ENCODE results near the gene FAM110C. TPM values are rescaled to one million over a fixed set of nuclear protein-coding genes. Genes with fewer than 3 reads are reported as not detected.
A peak's percentile ranks its signal among the peaks of the same experiment; 100 is the strongest.
"Not testable (repeated sequence)": the region's sequence is repeated elsewhere in the genome, so short reads cannot be mapped to it uniquely, and the experiment has no call there.

FAM110C gene
- total and polyA plus RNA-seq, 2 of the 8 experiments (the other 6 are each of a cell fraction or from before 2014, with no cell fraction given), result 4.8 to 13.2 TPM

GRCh38 chr2:68637-69036, 22.3 kb upstream of the FAM110C start:
- H2BK5ac ChIP-seq (ENCODE audit: low read depth, low read length); POLR2A ChIA-PET (ENCODE audit: partially characterized antibody): not testable (repeated sequence)
- WGBS, 2 experiments (ENCODE audit: extremely low coverage in 1 of 2, insufficient coverage in 1 of 2, insufficient read length in 1 of 2, insufficient replicate concordance in 2 of 2, low coverage in 1 of 2, low lambda C conversion rate in 2 of 2, missing lambda C conversion rate in 1 of 2), result 85% methylated on average over 5 of the region's 5 CpGs; no CpG with 5 or more reads in 1 of the 2 experiments

More at GRCh38 chr2:68637-69036, 22.3 kb upstream of the FAM110C start:
- not testable (repeated sequence) for H3K4me3 ChIP-seq (ENCODE audit: extremely low read depth in 1 of 4, insufficient read depth in 2 of 4, low read depth in 3 of 4, low read length in 4 of 4); H2AFZ ChIP-seq (ENCODE audit: low read length); H4K5ac ChIP-seq (ENCODE audit: insufficient read length, low read depth, low read length); H2AK5ac ChIP-seq (ENCODE audit: low read depth, low read length); H2BK120ac ChIP-seq (replicated peaks; ENCODE audit: low read depth, low read length); H3K4ac ChIP-seq (replicated peaks; ENCODE audit: insufficient read length, low read depth, low read length); H3K27ac ChIP-seq (ENCODE audit: low read depth, low read length); H4K8ac ChIP-seq (ENCODE audit: extremely low read depth, insufficient read depth, low read length); H3K79me1 ChIP-seq (ENCODE audit: low read depth, low read length); H4K20me1 ChIP-seq (replicated peaks in 1 of 2; ENCODE audit: control insufficient read depth in 1 of 2, insufficient read depth in 2 of 2, low read length in 2 of 2); H3K4me2 ChIP-seq (ENCODE audit: insufficient read depth in 1 of 2, low read depth in 2 of 2, low read length in 2 of 2); H3K14ac ChIP-seq (ENCODE audit: insufficient read length); H3K36me3 ChIP-seq (ENCODE audit: control insufficient read depth in 2 of 4, insufficient read depth in 4 of 4, low read length in 3 of 4); H3K9ac ChIP-seq (replicated peaks in 1 of 4; ENCODE audit: extremely low read depth in 1 of 4, low read depth in 3 of 4, low read length in 3 of 4); H3K23me2 ChIP-seq (ENCODE audit: low read depth, low read length); H4K91ac ChIP-seq (replicated peaks; ENCODE audit: insufficient read length, low read length); H3K56ac ChIP-seq (replicated peaks; ENCODE audit: insufficient read length, low read depth, low read length); DNase-seq (ENCODE audit: low read depth in 1 of 2, low spot score in 2 of 2); H2BK20ac ChIP-seq (ENCODE audit: low read length); H3K23ac ChIP-seq (ENCODE audit: insufficient read length); H3K27me3 ChIP-seq (replicated peaks in 1 of 4; ENCODE audit: control insufficient read depth in 3 of 4, extremely low read depth in 1 of 4, insufficient read depth in 3 of 4, low read length in 3 of 4); H3K18ac ChIP-seq (ENCODE audit: extremely low read depth, low read length); H3K79me2 ChIP-seq (ENCODE audit: control insufficient read depth in 1 of 2, insufficient read depth in 2 of 2, low read length in 2 of 2); H2BK12ac ChIP-seq (ENCODE audit: low read depth, low read length); H2BK15ac ChIP-seq (ENCODE audit: low read length); H3K9me3 ChIP-seq (ENCODE audit: insufficient read depth in 2 of 2, low read depth in 1 of 2, low read length in 1 of 2)
- peaks cover 0 to 12% (median 5%) of the 10 kb centered on the region in 4 experiments; a peak in 5 of 7 replicates for H3K4me1 ChIP-seq (replicated peaks in 1 of 4; ENCODE audit: control insufficient read depth in 3 of 4, insufficient read depth in 4 of 4, low read length in 3 of 4)
- CTCF ChIA-PET (ENCODE audit: partially characterized antibody), result interaction anchor here (2.0 kb wide), 1 partner anchor 46 kb away, joined by 6 read pairs; no protein-coding TSS in a partner anchor
- peak; percentile 80 for FAIRE-seq
